ENCODE measurements around the gene ITIH6.
"Not testable (repeated sequence)": the region's sequence is repeated elsewhere in the genome, so short reads cannot be mapped to it uniquely, and the experiment has no call there.

The ITIH6 gene

GRCh38 chrX:54798137-54798536 is at the start of gene ITIH6:
ITIH6 (minus strand) TSS chrX:54798255; CDS start chrX:54798210, 45 bp downstream.
- no peaks in the 10 kb centered on the region for H3K9me3 ChIP-seq (ENCODE audit: control insufficient read depth, insufficient read depth, low read depth, low read length)
- no peaks in the 10 kb centered on the region for H3K36me3 ChIP-seq (ENCODE audit: control insufficient read depth in 2 of 2, insufficient read depth in 1 of 2, low read length in 2 of 2)
- H3K4me3 ChIP-seq (ENCODE audit: low read depth, low read length), result no peak within 1 kb of the TSS
- ChIA-PET CTCF (no interaction called here), POLR2A (no interaction called here)
- H3K4me1 ChIP-seq (ENCODE audit: control insufficient read depth, insufficient read depth, low read length), result no peaks in the 10 kb centered on the region
- H3K27ac ChIP-seq (ENCODE audit: extremely low read depth, low read depth, low read length), result no peak within 1 kb of the TSS
- no peak for TF ChIP-seq SCRT2 (tag by site-specific recombination; IDR thresholded peaks at IDR 0.05)

- peak; percentile 89 for TF ChIP-seq ZNF146 (tag by site-specific recombination; IDR thresholded peaks at IDR 0.05)
- CTCF ChIA-PET, POLR2A ChIA-PET: not testable (repeated sequence)
Observed at GRCh38 chrX:54847700-54848099, 49.6 kb upstream of the ITIH6 start.

GRCh38 chrX:54843050-54843449 is 45.0 kb upstream of the ITIH6 start:
- Histone ChIP-seq H3K27ac (ENCODE audit: extremely low read depth, low read depth, low read length) (no peak overlapping the region), H3K4me3 (ENCODE audit: low read depth, low read length) (no peak overlapping the region), H3K9me3 (ENCODE audit: control insufficient read depth, insufficient read depth, low read depth, low read length) (no peaks in the 10 kb centered on the region), H3K36me3 (ENCODE audit: control insufficient read depth in 2 of 2, insufficient read depth in 1 of 2, low read length in 2 of 2) (no peaks in the 10 kb centered on the region), H3K4me1 (ENCODE audit: control insufficient read depth, insufficient read depth, low read length) (no peaks in the 10 kb centered on the region)
- POLR2A ChIA-PET, result no interaction called here
- no peak for TF ChIP-seq ZNF169 (tag by site-specific recombination; IDR thresholded peaks at IDR 0.05)
- TF ChIP-seq SCRT2 (tag by site-specific recombination; IDR thresholded peaks at IDR 0.05), result no peak
- no peak for TF ChIP-seq ZNF747 (tag by site-specific recombination; IDR thresholded peaks at IDR 0.05)
- no peak for TF ChIP-seq ZNF148 (tag by site-specific recombination; IDR thresholded peaks at IDR 0.05; ENCODE audit: borderline replicate concordance)
- no peak for TF ChIP-seq ZNF2 (tag by site-specific recombination; IDR thresholded peaks at IDR 0.05)
- no peak for TF ChIP-seq ZNF48 (tag by site-specific recombination; IDR thresholded peaks at IDR 0.05)
- TF ChIP-seq ZNF292 (tag by site-specific recombination; IDR thresholded peaks at IDR 0.05; ENCODE audit: borderline replicate concordance, low read depth), result no peak
- TF ChIP-seq ZNF274 (IDR thresholded peaks at IDR 0.05; ENCODE audit: low read length), result no peak
- TF ChIP-seq ZNF274 (tag by site-specific recombination; IDR thresholded peaks at IDR 0.05; ENCODE audit: borderline replicate concordance), result no peak
- TF ChIP-seq PRDM10 (tag by site-specific recombination; IDR thresholded peaks at IDR 0.05), result no peak
- no peak for TF ChIP-seq ZNF664 (tag by site-specific recombination; IDR thresholded peaks at IDR 0.05)
- TF ChIP-seq ZNF302 (tag by site-specific recombination; IDR thresholded peaks at IDR 0.05; ENCODE audit: low read depth), result no peak
- no peak for TF ChIP-seq PRDM1 (tag by site-specific recombination; IDR thresholded peaks at IDR 0.05)
- TF ChIP-seq ZNF324 (tag by site-specific recombination; IDR thresholded peaks at IDR 0.05), result no peak
- TF ChIP-seq ZNF510 (tag by site-specific recombination; IDR thresholded peaks at IDR 0.05; ENCODE audit: insufficient replicate concordance), result no peak
- TF ChIP-seq ZNF112 (tag by site-specific recombination; IDR thresholded peaks at IDR 0.05), result no peak
- no peak for TF ChIP-seq SP3 (tag by site-specific recombination; IDR thresholded peaks at IDR 0.05)
- TF ChIP-seq ZNF830 (tag by site-specific recombination; IDR thresholded peaks at IDR 0.05; ENCODE audit: low read depth), result no peak
- CTCF ChIA-PET, result interaction anchor here (0.6 kb wide), 1 partner anchor 357 kb away, joined by 4 read pairs; no protein-coding TSS in a partner anchor

More at GRCh38 chrX:54847700-54848099, 49.6 kb upstream of the ITIH6 start:
- H3K27ac ChIP-seq (ENCODE audit: extremely low read depth, low read depth, low read length); H3K4me1 ChIP-seq (ENCODE audit: control insufficient read depth, insufficient read depth, low read length); H3K36me3 ChIP-seq (ENCODE audit: control insufficient read depth in 2 of 2, insufficient read depth in 1 of 2, low read length in 2 of 2); H3K9me3 ChIP-seq (ENCODE audit: control insufficient read depth, insufficient read depth, low read depth, low read length); H3K4me3 ChIP-seq (ENCODE audit: low read depth, low read length): not testable (repeated sequence)

All from HEK293 (cell line).